ENCODE measurements around the gene DDX27. TPM values are rescaled to one million over a fixed set of nuclear protein-coding genes. Genes with fewer than 3 reads are reported as not detected.

Gene DDX27
- total RNA-seq, 1 experiment from 2014 or later = 54.8 TPM

DNA sequence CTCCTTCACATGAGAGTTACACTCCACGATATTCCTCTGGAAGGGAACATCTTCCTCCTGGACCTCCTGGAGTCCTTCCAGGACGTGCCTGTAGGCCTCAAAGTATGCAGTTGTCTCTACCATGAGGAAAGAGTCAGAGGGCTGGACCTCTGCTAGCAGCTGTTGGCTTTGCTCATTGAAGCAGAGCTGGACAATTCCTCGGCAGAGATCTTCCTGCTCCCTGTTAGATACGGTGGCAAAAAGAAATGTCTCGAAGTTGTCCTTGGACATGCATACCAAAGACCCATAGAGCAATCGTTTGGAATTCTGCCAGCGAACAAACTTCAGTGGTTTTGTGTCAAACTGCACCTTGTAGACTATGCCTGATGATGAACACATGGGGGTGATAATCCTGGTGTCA, 51.0 kb downstream of the DDX27 start (continued):
- no peak for TF ChIP-seq ZNF396 (CRISPR knock-in tag; IDR thresholded peaks at IDR 0.05; ENCODE audit: borderline replicate concordance)
- TF ChIP-seq NR3C1 (CRISPR knock-in tag; conservative IDR thresholded peaks at IDR 0.05; ENCODE audit: low read depth) = no peak

DNA sequence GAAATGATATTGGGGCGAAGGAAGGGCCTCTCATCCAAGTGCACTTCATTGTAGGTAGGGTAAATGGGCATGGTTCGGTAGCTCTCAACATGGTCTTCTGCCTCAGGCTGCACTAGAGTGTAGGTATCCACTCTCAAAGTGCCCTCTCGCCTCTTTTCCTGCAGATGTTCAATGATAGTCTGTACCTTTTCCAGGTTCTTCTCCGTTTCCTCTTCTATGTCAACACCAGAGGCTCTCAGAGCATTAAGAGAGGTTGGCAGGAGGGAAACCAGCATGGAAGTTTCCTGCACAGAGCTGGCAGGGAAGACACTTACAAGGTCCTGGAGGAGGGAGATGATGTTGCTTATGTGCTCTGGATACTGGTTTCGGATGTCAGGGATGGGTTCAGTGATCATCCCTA, 51.5 kb downstream of the DDX27 start:
- CTCF ChIA-PET = interaction anchor here (1.2 to 1.3 kb wide), 2 partner anchors 24 to 53 kb away, joined by 4 to 5 read pairs; no protein-coding TSS in a partner anchor
- ATAC-seq (no peak), DNase-seq (ENCODE audit: low spot score) (no peak)
- TF ChIP-seq JAZF1 (CRISPR knock-in tag; IDR thresholded peaks at IDR 0.05) (no peak), GTF2I (CRISPR knock-in tag; conservative IDR thresholded peaks at IDR 0.05) (no peak), TP53 (CRISPR knock-in tag; IDR thresholded peaks at IDR 0.05) (no peak), ZNF416 (CRISPR knock-in tag; IDR thresholded peaks at IDR 0.05) (no peak), GABPB1 (CRISPR knock-in tag; IDR thresholded peaks at IDR 0.05) (no peak), GRHL2 (CRISPR knock-in tag; IDR thresholded peaks at IDR 0.05; ENCODE audit: insufficient replicate concordance, severe bottlenecking) (no peak), ATF1 (CRISPR knock-in tag; IDR thresholded peaks at IDR 0.05) (no peak), TEAD1 (CRISPR knock-in tag; IDR thresholded peaks at IDR 0.05) (no peak), ZNF232 (CRISPR knock-in tag; IDR thresholded peaks at IDR 0.05) (no peak), MYBL2 (CRISPR knock-in tag; IDR thresholded peaks at IDR 0.05) (no peak), ZNF121 (CRISPR knock-in tag; IDR thresholded peaks at IDR 0.05) (no peak), CREB1 (CRISPR knock-in tag; IDR thresholded peaks at IDR 0.05) (no peak)
- TF ChIP-seq, protein P1, sequence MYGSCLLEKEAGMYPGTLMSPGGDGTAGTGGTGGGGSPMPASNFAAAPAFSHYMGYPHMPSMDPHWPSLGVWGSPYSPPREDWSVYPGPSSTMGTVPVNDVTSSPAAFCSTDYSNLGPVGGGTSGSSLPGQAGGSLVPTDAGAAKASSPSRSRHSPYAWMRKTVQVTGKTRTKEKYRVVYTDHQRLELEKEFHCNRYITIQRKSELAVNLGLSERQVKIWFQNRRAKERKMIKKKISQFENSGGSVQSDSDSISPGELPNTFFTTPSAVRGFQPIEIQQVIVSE (CRISPR knock-in tag; IDR thresholded peaks at IDR 0.05; ENCODE audit: borderline replicate concordance) = no peak
- TF ChIP-seq, protein P2, sequence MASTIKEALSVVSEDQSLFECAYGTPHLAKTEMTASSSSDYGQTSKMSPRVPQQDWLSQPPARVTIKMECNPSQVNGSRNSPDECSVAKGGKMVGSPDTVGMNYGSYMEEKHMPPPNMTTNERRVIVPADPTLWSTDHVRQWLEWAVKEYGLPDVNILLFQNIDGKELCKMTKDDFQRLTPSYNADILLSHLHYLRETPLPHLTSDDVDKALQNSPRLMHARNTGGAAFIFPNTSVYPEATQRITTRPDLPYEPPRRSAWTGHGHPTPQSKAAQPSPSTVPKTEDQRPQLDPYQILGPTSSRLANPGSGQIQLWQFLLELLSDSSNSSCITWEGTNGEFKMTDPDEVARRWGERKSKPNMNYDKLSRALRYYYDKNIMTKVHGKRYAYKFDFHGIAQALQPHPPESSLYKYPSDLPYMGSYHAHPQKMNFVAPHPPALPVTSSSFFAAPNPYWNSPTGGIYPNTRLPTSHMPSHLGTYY (CRISPR knock-in tag; IDR thresholded peaks at IDR 0.05) = no peak
- Mint-ChIP-seq H3K9me3 (peaks cover 10% of the 10 kb centered on the region), H3K27me3 (ENCODE audit: low read depth) (no peaks in the 10 kb centered on the region), H3K36me3 (peaks cover 67% of the 10 kb centered on the region), H3K27ac (no peak overlapping the region), H3K4me3 (no peak overlapping the region), H3K4me1 (no peaks in the 10 kb centered on the region)
- POLR2A ChIA-PET = interaction anchor here (0.7 kb wide), 1 partner anchor 21 kb away, joined by 3 read pairs; no protein-coding TSS in a partner anchor

DNA sequence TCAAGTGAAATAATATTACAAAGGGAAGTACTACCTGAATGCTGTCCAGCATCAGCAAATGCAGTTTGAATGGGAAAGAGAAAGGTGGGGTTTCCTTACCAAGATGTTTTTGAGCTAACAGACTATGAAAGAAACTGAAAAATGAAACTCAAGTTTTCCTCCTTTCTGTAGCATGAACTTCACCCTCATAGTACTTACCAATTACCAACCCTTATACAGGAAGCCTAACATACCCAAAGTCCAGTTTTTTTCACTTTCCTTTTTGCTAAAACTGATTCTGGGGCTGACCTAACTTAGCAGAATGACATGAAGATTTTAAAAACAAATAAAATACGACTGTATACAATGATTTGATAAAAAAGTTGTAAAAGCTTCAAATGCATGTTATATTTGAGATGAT, 53.4 kb downstream of the DDX27 start:
- no peak for DNase-seq (ENCODE audit: low spot score)
- POLR2A ChIA-PET = interaction anchor here (0.5 kb wide), 1 partner anchor 24 kb away, joined by 3 read pairs; no protein-coding TSS in a partner anchor
- CTCF ChIA-PET = no interaction called here
- peaks cover 9% of the 10 kb centered on the region for H3K4me1 Mint-ChIP-seq
- no peak for ATAC-seq
- H3K27me3 Mint-ChIP-seq (ENCODE audit: low read depth) = no peaks in the 10 kb centered on the region
- peaks cover 14% of the 10 kb centered on the region for H3K9me3 Mint-ChIP-seq
- H3K4me3 Mint-ChIP-seq = no peak overlapping the region
- H3K36me3 Mint-ChIP-seq = peaks cover 64% of the 10 kb centered on the region
- no peak for TF ChIP-seq CREM (CRISPR knock-in tag; IDR thresholded peaks at IDR 0.05)
- no peak for TF ChIP-seq ETV6 (CRISPR knock-in tag; IDR thresholded peaks at IDR 0.05)
- TF ChIP-seq RELA (CRISPR knock-in tag; IDR thresholded peaks at IDR 0.05; ENCODE audit: borderline replicate concordance) = no peak
- no peak for TF ChIP-seq ESRRA (CRISPR knock-in tag; IDR thresholded peaks at IDR 0.05; ENCODE audit: borderline replicate concordance)
- no peak for TF ChIP-seq NR3C1 (CRISPR knock-in tag; conservative IDR thresholded peaks at IDR 0.05; ENCODE audit: low read depth)
- TF ChIP-seq, protein P3, sequence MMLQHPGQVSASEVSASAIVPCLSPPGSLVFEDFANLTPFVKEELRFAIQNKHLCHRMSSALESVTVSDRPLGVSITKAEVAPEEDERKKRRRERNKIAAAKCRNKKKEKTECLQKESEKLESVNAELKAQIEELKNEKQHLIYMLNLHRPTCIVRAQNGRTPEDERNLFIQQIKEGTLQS (CRISPR knock-in tag; conservative IDR thresholded peaks at IDR 0.05) = no peak
- TF ChIP-seq ZNF263 (CRISPR knock-in tag; IDR thresholded peaks at IDR 0.05; ENCODE audit: low read depth) = no peak
- no peak for TF ChIP-seq ZNF396 (CRISPR knock-in tag; IDR thresholded peaks at IDR 0.05; ENCODE audit: borderline replicate concordance)
- TF ChIP-seq, protein P4, sequence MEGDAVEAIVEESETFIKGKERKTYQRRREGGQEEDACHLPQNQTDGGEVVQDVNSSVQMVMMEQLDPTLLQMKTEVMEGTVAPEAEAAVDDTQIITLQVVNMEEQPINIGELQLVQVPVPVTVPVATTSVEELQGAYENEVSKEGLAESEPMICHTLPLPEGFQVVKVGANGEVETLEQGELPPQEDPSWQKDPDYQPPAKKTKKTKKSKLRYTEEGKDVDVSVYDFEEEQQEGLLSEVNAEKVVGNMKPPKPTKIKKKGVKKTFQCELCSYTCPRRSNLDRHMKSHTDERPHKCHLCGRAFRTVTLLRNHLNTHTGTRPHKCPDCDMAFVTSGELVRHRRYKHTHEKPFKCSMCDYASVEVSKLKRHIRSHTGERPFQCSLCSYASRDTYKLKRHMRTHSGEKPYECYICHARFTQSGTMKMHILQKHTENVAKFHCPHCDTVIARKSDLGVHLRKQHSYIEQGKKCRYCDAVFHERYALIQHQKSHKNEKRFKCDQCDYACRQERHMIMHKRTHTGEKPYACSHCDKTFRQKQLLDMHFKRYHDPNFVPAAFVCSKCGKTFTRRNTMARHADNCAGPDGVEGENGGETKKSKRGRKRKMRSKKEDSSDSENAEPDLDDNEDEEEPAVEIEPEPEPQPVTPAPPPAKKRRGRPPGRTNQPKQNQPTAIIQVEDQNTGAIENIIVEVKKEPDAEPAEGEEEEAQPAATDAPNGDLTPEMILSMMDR (IDR thresholded peaks at IDR 0.05) = no peak
- no peak for TF ChIP-seq HMGA2 (CRISPR knock-in tag; IDR thresholded peaks at IDR 0.05)
- no peak overlapping the region for H3K27ac Mint-ChIP-seq
